Right lobe of liver (tissue), 6 donors: ENCODE results near the gene COG7. TPM values are rescaled to one million over a fixed set of nuclear protein-coding genes. Genes with fewer than 3 reads are reported as not detected.
"Not testable (repeated sequence)": the region's sequence is repeated elsewhere in the genome, so short reads cannot be mapped to it uniquely, and the experiment has no call there.

Experiments used
- ATAC-seq, 4 donors: fragments of 200-7000 bp; cut with Tn5 transposase; one replicate each; pipeline ENCODE4 v1.9.1; 2020; ENCODE audit warnings: mild to moderate bottlenecking in 4 of 4, moderate library complexity in 4 of 4
- DNase-seq, 3 donors: peaks; one replicate each; pipeline ENCODE4 v3.0.0-alpha.2; 2020
- H3K27ac ChIP-seq, 3 donors: fragments of 200-600 bp; one replicate each; pipeline ENCODE4 v1.8.0; 2022
- H3K27me3 ChIP-seq, 2 donors: fragments of 200-600 bp; one replicate each; pipeline ENCODE4 v1.8.0; 2022
- H3K36me3 ChIP-seq, 4 donors: fragments of 200-600 bp; sonication (generic) in 1 of 4; one replicate each; pipeline versions ENCODE4 v1.5.1 to v1.8.0; 2017 to 2022; ENCODE audit warnings: control low read depth in 1 of 4
- H3K4me1 ChIP-seq, 4 donors: fragments of 200-600 bp; sonication (generic) in 1 of 4; one replicate each; pipeline versions ENCODE4 v1.5.1 to v1.8.0; 2017 to 2022; ENCODE audit warnings: control low read depth in 1 of 4
- H3K4me3 ChIP-seq, 3 donors: fragments of 200-600 bp; one replicate each; pipeline ENCODE4 v1.8.0; 2022
- H3K9me3 ChIP-seq, 4 donors: fragments of 200-600 bp; sonication (generic) in 1 of 4; one replicate each; pipeline versions ENCODE4 v1.5.1 to v1.8.0; 2017 to 2022; ENCODE audit warnings: control low read depth in 1 of 4
- POLR2A ChIP-seq: fragments of 450-650 bp; IDR thresholded peaks from one replicate; pipeline ENCODE4 v1.6.1; 2017; ENCODE audit warnings: antibody characterized with exemption, mild to moderate bottlenecking
- WGBS: methylation state at CpG from one replicate; pipeline ENCODE4 v1.1.6; 2018; ENCODE audit warnings: low coverage, low lambda C conversion rate; ENCODE audit not compliant: insufficient coverage; ENCODE audit errors: missing lambda C conversion rate; 5-methylcytosine and 5-hydroxymethylcytosine counted together
- intact Hi-C, 2 donors: fragments of 100-400 bp; cut with DNase I; formaldehyde crosslinking; loops; one replicate each; pipeline versions ENCODE4 v1.11.2 to v1.14.1; 2022
- total RNA-seq, 6 experiments: library from RNA; depleted of rRNA in 2 of 6; stranded (reverse); fragments of >200 nt in 2 of 6; fragmentation: NEBNext Ultra II Directional in 3 of 6; extraction: Animal tissue kit (Norgen Biotek cat#: 25700) in 3 of 6; gene quantifications; one replicate each; pipeline versions ENCODE4 v1.1.0 to v1.2.4, GENCODE V29; 2016 to 2023
- TF ChIP-seq, protein P1 (sequence below), 4 donors: fragments of 200-600 bp in 3 of 4; fragments of 450-650 bp in 1 of 4; IDR thresholded peaks; one replicate each; pipeline versions ENCODE4 v1.5.1 to v1.8.0; 2016 to 2022; ENCODE audit warnings: antibody characterized with exemption in 4 of 4, mild to moderate bottlenecking in 2 of 4
- donor health status: DM: no; HTN: yes; CAD: no.
- donor health status: DM: no; HTN: no; CAD: no.
- donor health status: DM: no; HTN: no; CAD: no.
- donor health status: DM: no; HTN: yes; CAD: no.
- donor health status: DM: no; HTN: yes; CAD: no.

Gene COG7
- total RNA-seq, 6 experiments from 2014 or later, result 7.5 to 11.2 (median 8.4) TPM

DNA sequence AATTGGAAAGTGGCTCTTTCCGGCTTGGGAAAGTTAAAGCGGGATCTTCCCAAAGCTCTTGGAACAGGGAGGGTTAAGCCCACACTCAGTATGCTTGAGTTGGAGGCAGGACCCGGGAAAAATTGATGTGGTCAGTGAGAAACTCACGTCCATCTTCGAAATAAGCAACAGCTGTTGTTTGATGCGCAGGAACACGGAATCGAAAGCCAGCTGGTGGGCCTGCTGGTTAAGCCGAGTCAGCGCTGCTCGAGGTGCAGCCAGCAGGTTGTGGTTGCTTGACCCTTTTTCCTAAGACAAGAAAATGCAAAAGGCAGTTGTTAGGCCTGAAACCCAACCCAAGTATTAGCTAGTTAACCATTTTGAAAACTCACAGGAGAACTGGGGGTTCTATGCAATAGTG, 49.4 kb downstream of the COG7 start:
- intact Hi-C loops, result no loop called here
- Histone ChIP-seq H3K27ac (no peak overlapping the region), H3K36me3 (peaks cover 0 to 60% (median 8%) of the 10 kb centered on the region in 4 donors), H3K4me1 (no peaks in the 10 kb centered on the region), H3K4me3 (no peak overlapping the region), H3K27me3 (no peaks in the 10 kb centered on the region), H3K9me3 (no peaks in the 10 kb centered on the region)
- no peak for TF ChIP-seq POLR2A
- TF ChIP-seq, protein P1, sequence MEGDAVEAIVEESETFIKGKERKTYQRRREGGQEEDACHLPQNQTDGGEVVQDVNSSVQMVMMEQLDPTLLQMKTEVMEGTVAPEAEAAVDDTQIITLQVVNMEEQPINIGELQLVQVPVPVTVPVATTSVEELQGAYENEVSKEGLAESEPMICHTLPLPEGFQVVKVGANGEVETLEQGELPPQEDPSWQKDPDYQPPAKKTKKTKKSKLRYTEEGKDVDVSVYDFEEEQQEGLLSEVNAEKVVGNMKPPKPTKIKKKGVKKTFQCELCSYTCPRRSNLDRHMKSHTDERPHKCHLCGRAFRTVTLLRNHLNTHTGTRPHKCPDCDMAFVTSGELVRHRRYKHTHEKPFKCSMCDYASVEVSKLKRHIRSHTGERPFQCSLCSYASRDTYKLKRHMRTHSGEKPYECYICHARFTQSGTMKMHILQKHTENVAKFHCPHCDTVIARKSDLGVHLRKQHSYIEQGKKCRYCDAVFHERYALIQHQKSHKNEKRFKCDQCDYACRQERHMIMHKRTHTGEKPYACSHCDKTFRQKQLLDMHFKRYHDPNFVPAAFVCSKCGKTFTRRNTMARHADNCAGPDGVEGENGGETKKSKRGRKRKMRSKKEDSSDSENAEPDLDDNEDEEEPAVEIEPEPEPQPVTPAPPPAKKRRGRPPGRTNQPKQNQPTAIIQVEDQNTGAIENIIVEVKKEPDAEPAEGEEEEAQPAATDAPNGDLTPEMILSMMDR (IDR thresholded peaks at IDR 0.05), result no peak
- 91% methylated on average over 11 of the region's 11 CpGs for WGBS
- ATAC-seq, result no peak
- DNase-seq, result no peak

DNA sequence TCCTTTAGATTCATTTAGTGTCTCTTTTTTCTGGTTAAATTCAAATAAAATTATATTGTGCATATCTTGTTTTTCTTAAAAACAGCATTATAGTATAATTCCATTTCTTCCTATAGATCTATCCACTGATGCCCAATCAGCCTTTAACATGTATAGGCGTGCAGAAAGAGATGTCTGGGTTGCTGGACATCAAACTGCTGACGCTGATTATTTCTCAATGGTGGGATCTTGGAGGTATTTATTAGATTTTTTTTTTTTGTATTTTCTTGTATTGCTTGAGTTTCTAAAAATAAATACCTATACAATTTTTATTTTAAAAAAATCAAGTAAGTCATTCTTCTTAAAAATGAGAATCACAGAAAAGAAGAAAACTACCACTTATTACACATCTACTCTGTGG, 50.9 kb downstream of the COG7 start:
- DNase-seq, result no peak
- no peak for ATAC-seq
- Histone ChIP-seq H3K27ac (no peak overlapping the region), H3K9me3 (no peaks in the 10 kb centered on the region), H3K4me1 (no peaks in the 10 kb centered on the region), H3K4me3 (no peak overlapping the region), H3K27me3 (no peaks in the 10 kb centered on the region), H3K36me3 (peaks cover 0 to 61% (median 8%) of the 10 kb centered on the region in 4 donors)
- TF ChIP-seq, protein P1 (IDR thresholded peaks at IDR 0.05), result no peak
- TF ChIP-seq POLR2A, result no peak
- 100% methylated on average over 2 of the region's 2 CpGs for WGBS
- intact Hi-C loops, result no loop called here

DNA sequence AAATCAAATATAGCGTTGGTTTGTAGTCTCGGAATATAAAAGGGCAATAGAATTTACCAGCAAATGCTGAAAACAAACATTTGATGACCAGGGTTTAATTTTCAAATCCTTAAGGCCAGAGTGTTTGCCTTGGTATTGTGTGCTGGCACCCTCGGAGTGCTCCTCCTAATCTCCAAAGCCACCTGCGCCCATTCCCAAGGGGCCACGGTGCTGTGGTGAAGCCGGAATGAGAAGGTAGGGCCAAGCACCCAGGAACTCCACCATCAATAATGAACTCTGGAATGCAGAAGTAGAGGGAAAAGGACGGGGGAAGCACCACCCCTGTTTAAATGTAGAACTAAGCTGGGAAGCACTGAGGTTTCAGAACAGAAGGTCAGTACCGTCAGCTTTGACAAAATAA, 51.9 kb downstream of the COG7 start:
- ATAC-seq (no peak), DNase-seq (no peak)
- H3K9me3 ChIP-seq, result no peaks in the 10 kb centered on the region
- TF ChIP-seq POLR2A, result no peak
- TF ChIP-seq, protein P1 (IDR thresholded peaks at IDR 0.05), result no peak
- H3K4me3 ChIP-seq, result no peak overlapping the region
- no peak overlapping the region for H3K27ac ChIP-seq
- H3K27me3 ChIP-seq, result no peaks in the 10 kb centered on the region
- peaks cover 0 to 55% (median 9%) of the 10 kb centered on the region in 4 donors for H3K36me3 ChIP-seq
- H3K4me1 ChIP-seq, result no peaks in the 10 kb centered on the region
- intact Hi-C loops, result no loop called here
- WGBS, result 88% methylated on average over 7 of the region's 8 CpGs

DNA sequence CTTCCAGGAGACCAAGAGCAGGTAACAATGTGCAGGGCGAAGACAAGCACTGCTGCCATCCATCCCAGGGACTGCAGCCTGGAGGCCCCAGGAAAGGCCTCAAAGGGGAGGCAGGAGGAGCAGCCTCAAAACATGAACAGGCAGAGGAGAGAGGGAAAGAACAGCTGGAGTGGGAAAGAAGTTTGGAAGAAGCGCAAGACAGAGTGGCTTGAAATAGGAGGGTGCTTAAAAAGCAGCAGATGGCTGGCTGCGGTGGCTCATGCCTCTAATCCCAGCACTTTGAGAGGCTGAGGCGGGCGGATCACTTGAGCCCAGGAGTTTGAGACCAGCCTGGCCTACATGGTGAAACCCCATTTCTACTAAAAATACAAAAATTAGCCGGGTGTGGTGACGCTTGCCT, 52.5 kb downstream of the COG7 start:
- H3K27me3 ChIP-seq, DNase-seq, H3K4me1 ChIP-seq, ATAC-seq, H3K27ac ChIP-seq, H3K9me3 ChIP-seq, H3K4me3 ChIP-seq, intact Hi-C loops: not testable (repeated sequence)
- 100% methylated on average over 3 of the region's 7 CpGs for WGBS
- peaks cover 0 to 48% (median 7%) of the 10 kb centered on the region in 4 donors for H3K36me3 ChIP-seq

DNA sequence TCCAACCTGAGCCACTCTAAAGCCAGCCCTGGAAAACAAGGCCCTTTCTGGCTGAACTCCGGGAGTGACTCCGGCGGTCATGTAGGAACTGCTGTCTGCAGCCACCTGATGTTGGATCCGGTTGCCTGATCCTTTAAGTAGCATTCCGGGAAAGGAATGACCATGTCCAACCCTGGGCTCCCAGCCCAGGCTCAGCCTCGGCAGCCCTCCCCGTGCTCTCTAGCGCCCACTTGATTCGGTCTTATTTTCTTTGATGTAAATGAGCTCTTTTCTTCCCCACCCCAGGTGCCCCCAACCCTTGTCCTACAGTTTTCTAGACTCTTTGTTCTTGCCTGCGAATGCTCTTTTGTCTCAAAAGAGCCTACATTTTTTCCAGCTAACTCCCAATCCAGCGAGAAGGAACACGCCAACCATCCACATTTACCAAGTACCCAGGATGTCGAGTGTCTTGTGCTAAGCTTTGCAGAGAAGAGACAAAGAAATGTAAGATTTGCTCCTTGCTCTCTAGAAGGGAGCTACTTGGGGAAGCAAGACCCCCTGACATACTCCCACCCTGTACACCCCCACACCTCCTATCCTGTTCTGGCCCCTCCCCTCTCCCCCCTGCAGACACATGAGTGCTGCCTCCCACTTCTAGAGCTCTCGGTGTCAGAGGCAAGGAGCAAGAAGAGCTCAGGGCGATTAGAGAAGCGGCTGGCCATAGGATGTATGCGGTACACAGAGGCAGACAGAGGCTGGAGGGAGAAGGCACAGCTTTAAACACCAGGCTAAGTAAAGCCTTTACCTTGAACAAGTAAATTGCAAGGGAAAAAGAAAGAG, 53.8 kb downstream of the COG7 start:
- H3K4me3 ChIP-seq, result no peak overlapping the region
- H3K27me3 ChIP-seq, result no peaks in the 10 kb centered on the region
- intact Hi-C loops, result no loop called here
- no peaks in the 10 kb centered on the region for H3K4me1 ChIP-seq
- no peak overlapping the region for H3K27ac ChIP-seq
- no peak for TF ChIP-seq POLR2A
- TF ChIP-seq, protein P1 (IDR thresholded peaks at IDR 0.05), result no peak
- peaks cover 0 to 36% (median 7%) of the 10 kb centered on the region in 4 donors for H3K36me3 ChIP-seq
- DNase-seq (no peak), ATAC-seq (no peak)
- 89% methylated on average over 12 of the region's 17 CpGs for WGBS
- H3K9me3 ChIP-seq, result no peaks in the 10 kb centered on the region
